SK-N-DZ (cell line): ENCODE data around the gene DUSP22.

Experiments used
- DNase-seq: peaks from one replicate; pipeline ENCODE4 v3.0.0-alpha.2; 2015; ENCODE audit warnings: low spot score

The DUSP22 gene

GRCh38 chr6:351011-351866 is 59.0 kb downstream of the DUSP22 start:
- DNase-seq: no peak

GRCh38 chr6:351867-352289 is 59.6 kb downstream of the DUSP22 start:
- DNase-seq: no peak

GRCh38 chr6:352474-352873 is 60.2 kb downstream of the DUSP22 start:
- no peak for DNase-seq

GRCh38 chr6:352896-353470 is 60.7 kb downstream of the DUSP22 start:
- no peak for DNase-seq

- peak; percentile 26 for DNase-seq
Measured at GRCh38 chr6:353642-354614, 61.6 kb downstream of the DUSP22 start.

GRCh38 chr6:354631-355280 is 62.5 kb downstream of the DUSP22 start:
- DNase-seq: no peak

GRCh38 chr6:355373-356208 is 63.3 kb downstream of the DUSP22 start:
- no peak for DNase-seq

GRCh38 chr6:356828-357251 is 64.6 kb downstream of the DUSP22 start:
- no peak for DNase-seq

- DNase-seq: no peak
Measured at GRCh38 chr6:357261-357790, 65.0 kb downstream of the DUSP22 start.

- DNase-seq: no peak
Measured at GRCh38 chr6:357791-358341, 65.6 kb downstream of the DUSP22 start.

- DNase-seq: no peak
Measured at GRCh38 chr6:358432-358831, 66.1 kb downstream of the DUSP22 start.

GRCh38 chr6:358847-359246 is 66.6 kb downstream of the DUSP22 start:
- DNase-seq: no peak

- DNase-seq: no peak
Measured at GRCh38 chr6:359261-360035, 67.2 kb downstream of the DUSP22 start.

GRCh38 chr6:360349-360748 is 68.1 kb downstream of the DUSP22 start:
- DNase-seq: no peak

GRCh38 chr6:360764-361373 is 68.6 kb downstream of the DUSP22 start:
- DNase-seq: no peak

- no peak for DNase-seq
Measured at GRCh38 chr6:361411-362132, 69.3 kb downstream of the DUSP22 start.

GRCh38 chr6:362231-362923 is 70.1 kb downstream of the DUSP22 start:
- no peak for DNase-seq

GRCh38 chr6:362924-363249 is 70.6 kb downstream of the DUSP22 start:
- DNase-seq: no peak
